Measurements from ENCODE around the gene MAP2K5.

Gene MAP2K5

GRCh38 chr15:67845974-67846373, 303.5 kb downstream of the MAP2K5 start:
- no peak for DNase-seq

GRCh38 chr15:67849538-67849937, 307.0 kb downstream of the MAP2K5 start:
- DNase-seq: no peak

GRCh38 chr15:67850336-67850735, 307.8 kb downstream of the MAP2K5 start:
- no peak for DNase-seq

GRCh38 chr15:67850994-67851571, 308.6 kb downstream of the MAP2K5 start:
- peak; percentile 37 for DNase-seq

- peak; percentile 21 for DNase-seq
Observed at GRCh38 chr15:67852418-67852817, 309.9 kb downstream of the MAP2K5 start.

GRCh38 chr15:67853454-67853853, 311.0 kb downstream of the MAP2K5 start:
- DNase-seq: peak; percentile 15

GRCh38 chr15:67854358-67854757, 311.9 kb downstream of the MAP2K5 start:
- DNase-seq: peak; percentile 46

- peak; percentile 37 for DNase-seq
Observed at GRCh38 chr15:67855842-67856241, 313.3 kb downstream of the MAP2K5 start.

Measured in activated CD8-positive, alpha-beta memory T cell treated with anti-CD3 and anti-CD28 coated beads for 24 hours (primary cell).